HG02885 (cell line): Measurements from ENCODE around the gene AMIGO3.
"Not testable (repeated sequence)": the region's sequence is repeated elsewhere in the genome, so short reads cannot be mapped to it uniquely, and the experiment has no call there.

ENCODE experiments used
- ATAC-seq: cut with Tn5 transposase; IDR thresholded peaks from one replicate; pipeline ENCODE4 v1.9.1; 2021; ENCODE audit warnings: mild to moderate bottlenecking; ENCODE audit not compliant: unreplicated experiment, poor library complexity

Gene AMIGO3

DNA sequence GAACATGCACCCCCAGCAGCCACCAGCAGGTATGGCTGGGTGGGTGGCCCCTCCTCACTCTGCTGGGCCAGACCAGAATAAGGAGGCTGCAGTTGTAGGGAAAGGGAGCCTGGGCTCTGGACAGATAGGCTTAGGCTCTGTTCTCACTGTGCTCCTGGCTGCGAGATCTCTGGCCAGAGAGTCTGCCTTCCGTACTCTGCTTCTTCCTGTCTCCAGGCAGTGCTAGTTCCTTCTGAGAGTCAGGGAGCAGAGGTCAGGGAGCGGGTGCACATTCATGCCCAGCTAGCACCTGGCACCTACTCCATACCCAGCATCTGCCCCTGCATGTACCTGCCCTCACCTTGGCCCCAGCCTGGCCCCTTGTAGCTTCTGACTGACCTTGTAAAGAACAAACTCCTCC is 28.0 kb downstream of the AMIGO3 start:
- not testable (repeated sequence) for ATAC-seq

GRCh38 chr3:49690856-49691255 is 28.6 kb downstream of the AMIGO3 start:
- not testable (repeated sequence) for ATAC-seq

DNA sequence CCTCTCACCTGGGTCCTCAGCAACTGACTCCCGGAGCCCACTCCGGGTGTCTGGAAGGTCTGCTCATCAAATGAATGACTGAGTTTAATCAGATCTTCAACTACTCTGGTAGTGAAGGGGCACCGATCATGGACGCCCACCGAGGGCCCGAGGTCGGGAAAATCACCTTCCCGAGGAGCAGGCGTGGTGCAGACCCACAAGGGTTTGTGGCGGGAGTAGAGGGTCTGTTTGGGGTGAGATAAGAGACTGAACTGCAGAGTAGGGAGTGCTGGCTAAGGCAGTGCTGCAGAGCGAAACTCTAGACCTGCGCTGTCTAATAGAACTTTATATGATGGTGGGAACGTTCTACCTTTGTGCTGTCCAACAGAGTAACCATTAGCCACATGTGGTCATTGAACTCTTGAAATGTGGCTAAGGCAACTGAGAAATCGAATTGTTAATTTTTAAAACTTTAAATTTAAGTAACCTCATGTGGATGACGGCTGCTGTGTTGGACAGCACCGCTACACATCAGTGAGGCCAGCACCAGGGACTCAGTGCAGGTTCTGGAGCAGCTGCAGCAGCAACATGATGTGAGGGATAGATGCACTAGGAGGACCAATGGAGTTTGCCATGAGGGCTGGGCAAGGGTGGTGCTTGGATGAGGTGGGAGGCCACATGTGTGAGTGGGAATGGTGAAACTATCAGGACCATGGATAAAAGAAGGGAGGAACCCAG is 29.4 kb downstream of the AMIGO3 start:
- ATAC-seq = not testable (repeated sequence)

GRCh38 chr3:49689046-49689907 is 30.2 kb downstream of the AMIGO3 start, which contains the start of the genes MST1 and RNF123:
MST1 (minus strand) TSS chr3:49689474; CDS start chr3:49688691, 783 bp downstream.
RNF123 (plus strand) TSS chr3:49689557; CDS start chr3:49691166, 1,609 bp downstream.
- ATAC-seq = peak; percentile 76

GRCh38 chr3:49688338-49689045 is 31.0 kb downstream of the AMIGO3 start:
- peak; percentile 2 for ATAC-seq

DNA sequence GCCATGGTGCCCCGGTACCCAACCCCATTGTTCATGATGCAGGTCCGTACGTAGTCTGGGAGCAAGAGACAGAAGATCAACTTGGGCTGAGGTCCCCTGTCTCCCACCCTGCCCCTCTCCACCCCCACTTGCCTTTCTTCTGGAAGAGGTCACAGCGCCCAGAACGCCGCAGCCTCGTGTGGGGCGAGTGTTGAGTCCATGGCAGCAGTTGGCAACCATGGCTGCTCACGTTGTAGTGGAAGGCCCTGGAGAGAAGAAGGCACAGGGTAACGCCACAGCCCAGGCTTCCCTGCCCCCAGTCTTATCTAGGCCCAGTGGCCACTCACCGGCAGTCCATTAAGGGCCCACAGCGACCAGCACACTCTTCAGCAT is 32.1 kb downstream of the AMIGO3 start:
- not testable (repeated sequence) for ATAC-seq

GRCh38 chr3:49686769-49687423 is 32.6 kb downstream of the AMIGO3 start:
- ATAC-seq = not testable (repeated sequence)

DNA sequence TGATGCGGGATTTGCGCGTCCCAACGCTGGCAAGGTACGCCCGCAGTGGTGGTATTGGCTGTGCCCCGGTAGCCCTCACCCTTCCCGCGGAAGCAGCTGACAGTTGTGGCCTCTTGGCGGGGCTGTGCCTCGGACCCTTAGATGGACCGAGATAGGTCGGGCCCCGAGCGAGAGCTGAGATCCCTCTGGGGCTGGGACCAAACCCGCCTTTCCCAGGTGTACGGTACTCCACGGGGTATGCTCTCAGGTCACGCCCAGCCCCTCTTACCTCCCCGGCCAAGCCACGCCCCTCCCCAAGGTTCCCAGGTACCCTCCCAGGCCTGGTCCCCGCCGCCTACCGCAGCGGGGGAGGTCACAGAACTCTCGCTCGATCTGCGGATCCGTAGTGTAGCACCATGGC is 33.1 kb downstream of the AMIGO3 start:
- ATAC-seq = not testable (repeated sequence)

DNA sequence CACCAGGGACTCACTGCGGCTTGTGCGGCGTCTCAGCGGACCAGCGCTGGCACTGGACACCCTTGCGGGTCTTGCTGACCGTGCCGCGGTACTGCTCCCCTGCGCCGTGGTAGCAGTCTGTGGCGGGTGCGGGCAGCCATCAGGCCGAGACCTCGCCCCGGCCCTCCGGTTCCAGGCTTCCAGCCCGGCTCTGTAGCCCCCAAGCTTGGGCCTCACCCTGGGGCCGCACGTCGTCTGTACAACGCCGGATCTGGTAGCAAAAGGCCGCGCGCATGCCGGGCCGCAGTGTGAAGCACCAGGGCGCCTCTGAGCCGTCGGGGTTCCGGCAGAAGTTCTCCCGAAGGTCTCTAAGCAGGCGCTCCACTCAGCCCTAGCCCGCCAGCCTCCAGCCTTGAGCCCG is 33.6 kb downstream of the AMIGO3 start:
- ATAC-seq = not testable (repeated sequence)

DNA sequence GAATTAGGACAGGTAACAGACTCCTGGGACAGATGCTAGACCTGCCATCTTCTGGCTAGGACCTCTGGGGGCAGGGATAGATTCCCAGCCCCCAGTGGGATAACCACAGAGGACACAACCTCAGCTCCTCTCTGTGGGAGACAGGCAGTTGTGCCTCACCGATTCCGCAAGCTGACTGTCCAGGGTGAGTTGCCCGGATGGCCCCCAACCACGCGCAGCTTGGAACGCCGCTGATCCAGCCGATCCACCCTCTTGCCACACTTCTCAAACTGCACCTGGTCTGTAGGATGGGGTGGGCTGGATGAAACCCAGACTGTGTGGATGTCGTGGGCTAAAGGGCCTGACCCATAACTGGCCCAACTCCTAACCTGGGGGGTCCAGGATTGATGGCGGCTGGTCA is 34.4 kb downstream of the AMIGO3 start:
- ATAC-seq = not testable (repeated sequence)

DNA sequence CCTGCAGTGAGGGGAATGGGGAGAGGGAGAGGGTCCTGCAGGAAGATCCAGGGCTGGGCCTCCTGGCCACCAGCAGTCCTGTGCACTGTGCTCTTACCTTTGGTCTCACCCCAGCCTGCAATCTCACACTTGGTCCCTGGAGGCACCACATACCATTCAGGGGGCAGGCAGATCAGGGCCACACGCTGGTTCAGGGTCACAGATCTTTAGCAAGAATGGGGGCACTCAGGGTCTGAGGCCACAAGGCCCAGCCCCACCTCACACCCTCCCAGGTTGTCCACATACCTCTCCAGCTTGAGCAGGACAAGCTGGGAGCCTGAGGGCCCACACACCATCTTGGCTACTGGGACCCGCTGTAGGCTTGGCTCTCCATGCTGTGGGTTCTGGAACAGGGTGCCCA is 35.0 kb downstream of the AMIGO3 start:
- ATAC-seq = not testable (repeated sequence)

DNA sequence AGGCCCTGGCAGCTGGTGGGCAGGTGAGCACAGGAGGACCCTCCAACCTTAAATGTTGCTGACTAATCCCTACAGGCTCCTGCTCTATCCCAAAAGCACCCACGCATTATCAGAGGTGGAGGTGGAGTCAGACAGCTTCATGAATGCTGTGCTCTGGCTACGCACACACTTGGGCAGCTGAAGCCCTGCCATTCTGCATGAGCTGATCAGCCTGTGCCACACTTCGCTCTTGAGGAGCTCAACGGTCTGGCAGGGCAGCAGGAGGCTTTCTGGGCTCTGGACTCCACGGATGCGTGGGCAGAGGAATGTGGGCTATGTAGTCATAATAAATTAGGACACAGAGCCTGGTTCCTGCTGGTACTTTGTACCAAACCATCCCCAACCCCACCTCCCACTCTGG is 36.3 kb downstream of the AMIGO3 start:
- ATAC-seq = no peak

- no peak for ATAC-seq
These were observed 37.9 kb downstream of the AMIGO3 start for GRCh38 chr3:49681543-49681942.

- no peak for ATAC-seq
These were observed 38.3 kb downstream of the AMIGO3 start for GRCh38 chr3:49681232-49681522.

GRCh38 chr3:49680493-49681231 is 38.8 kb downstream of the AMIGO3 start:
- ATAC-seq = no peak

DNA sequence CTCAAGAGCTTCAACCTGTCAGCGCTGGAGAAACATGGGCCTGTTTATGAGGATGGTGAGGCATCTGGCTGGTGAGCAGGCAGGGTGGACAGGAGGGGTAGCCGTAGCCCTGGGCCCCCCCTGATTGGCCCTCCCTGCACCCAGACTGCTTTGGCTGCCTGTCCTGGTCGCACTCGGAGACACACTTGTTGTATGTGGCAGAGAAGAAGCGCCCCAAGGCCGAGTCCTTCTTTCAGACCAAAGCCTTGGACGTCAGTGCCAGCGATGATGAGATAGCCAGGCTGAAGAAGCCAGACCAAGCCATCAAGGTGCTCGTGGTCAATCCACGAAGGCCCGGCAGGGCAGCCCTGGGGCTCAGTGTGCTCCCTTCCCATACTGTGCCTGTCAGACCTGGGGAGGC is 43.6 kb downstream of the AMIGO3 start:
- ATAC-seq = no peak

DNA sequence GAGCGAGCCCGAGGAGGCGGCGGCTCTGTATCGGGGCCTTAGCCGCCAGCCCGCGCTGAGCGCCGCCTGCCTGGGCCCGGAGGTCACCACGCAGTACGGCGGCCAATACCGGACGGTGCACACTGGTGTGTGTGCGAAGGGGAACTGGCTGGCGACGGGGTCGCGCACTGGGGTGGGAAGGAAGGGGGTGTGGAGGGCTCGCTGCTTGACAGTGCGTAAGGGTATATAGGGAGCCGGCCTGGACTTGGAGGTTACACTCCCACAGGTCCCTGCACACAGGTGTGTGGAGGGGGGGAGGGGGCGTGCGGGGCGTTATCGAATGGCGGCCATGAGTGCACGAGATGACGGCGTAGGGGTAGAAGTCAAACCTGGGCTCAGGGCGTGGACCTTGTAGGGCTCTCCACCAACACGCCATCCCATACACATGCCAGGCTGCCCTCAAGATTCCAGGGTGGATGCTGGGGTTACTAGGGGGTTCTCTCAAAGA is 44.9 kb downstream of the AMIGO3 start:
- peak; percentile 30 for ATAC-seq

GRCh38 chr3:49673715-49674496 is 45.6 kb downstream of the AMIGO3 start, which contains the start of gene APEH:
APEH (plus strand) TSS chr3:49674351; CDS start chr3:49674402, 51 bp downstream.
- peak; percentile 80 for ATAC-seq
